Kidney epithelial cell (primary cell): ENCODE results near the gene APOB. TPM values are rescaled to one million over a fixed set of nuclear protein-coding genes. Genes with fewer than 3 reads are reported as not detected.

Source experiments
- DNase-seq: peaks from one replicate; pipeline ENCODE4 v3.0.0-alpha.2; 2010; ENCODE audit warnings: low read depth
- H3K27me3 ChIP-seq: 2 replicates; pipeline ENCODE4 v1.6.0; 2011; ENCODE audit warnings: low read length; ENCODE audit not compliant: control insufficient read depth, insufficient read depth
- H3K36me3 ChIP-seq: 2 replicates; pipeline ENCODE4 v1.5.1; 2011; ENCODE audit warnings: low read length; ENCODE audit not compliant: control insufficient read depth, insufficient read depth
- H3K4me3 ChIP-seq: 2 replicates; pipeline ENCODE4 v1.5.1; 2011; ENCODE audit warnings: low read depth, mild to moderate bottlenecking, control low read depth, low read length
- total RNA-seq: library from RNA; depleted of rRNA; stranded (reverse); fragments of >200 nt; gene quantifications from 2 replicates; pipeline ENCODE4 v1.2.3, GENCODE V29; 2015
- TF ChIP-seq, protein P1 (sequence below): IDR thresholded peaks from 2 replicates; pipeline ENCODE4 v1.5.1; 2011; ENCODE audit warnings: mild to moderate bottlenecking, moderate library complexity, low read length, control low read depth, inconsistent platforms; ENCODE audit not compliant: insufficient read depth, poor library complexity, severe bottlenecking

The APOB gene
- total RNA-seq, 1 donor from 2014 or later = not detected

DNA sequence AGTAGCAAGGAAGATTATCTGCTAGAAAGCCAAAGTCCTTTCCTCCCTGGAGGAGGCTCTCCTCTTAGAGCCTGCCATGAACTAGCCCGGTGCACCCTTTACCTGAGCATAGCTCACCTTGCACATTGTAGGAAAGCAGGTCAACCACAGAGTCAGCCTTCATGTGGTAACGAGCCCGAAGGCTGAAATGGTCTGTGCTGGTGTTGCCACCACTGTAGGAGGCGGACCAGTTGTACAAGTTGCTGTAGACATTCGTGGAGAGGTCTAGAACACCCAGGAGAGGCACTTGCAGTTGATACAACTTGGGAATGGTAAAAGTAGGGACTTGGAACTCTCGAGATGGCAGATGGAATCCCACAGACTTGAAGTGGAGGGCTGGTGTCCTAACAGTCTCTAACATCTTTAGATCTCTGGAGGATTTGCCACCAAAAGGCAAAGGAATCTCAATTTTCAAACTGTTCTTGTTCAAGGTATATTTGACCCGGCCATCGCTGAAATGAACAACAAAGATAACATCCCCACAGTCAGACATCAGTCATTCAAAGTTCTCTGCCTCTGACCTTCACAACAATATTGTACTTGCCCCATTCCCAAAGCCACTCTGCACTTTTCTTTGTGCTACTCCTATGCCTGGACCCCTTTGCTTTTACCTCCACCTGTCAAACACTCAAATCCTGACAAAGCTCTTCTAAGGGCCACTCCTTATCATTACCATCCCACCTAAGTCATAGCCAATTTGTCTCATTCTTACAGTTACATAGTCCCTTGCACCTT, 30.6 kb downstream of the APOB start:
- Histone ChIP-seq H3K27me3 (no peaks in the 10 kb centered on the region), H3K36me3 (no peaks in the 10 kb centered on the region), H3K4me3 (no peak overlapping the region)
- DNase-seq = no peak
- TF ChIP-seq, protein P1, sequence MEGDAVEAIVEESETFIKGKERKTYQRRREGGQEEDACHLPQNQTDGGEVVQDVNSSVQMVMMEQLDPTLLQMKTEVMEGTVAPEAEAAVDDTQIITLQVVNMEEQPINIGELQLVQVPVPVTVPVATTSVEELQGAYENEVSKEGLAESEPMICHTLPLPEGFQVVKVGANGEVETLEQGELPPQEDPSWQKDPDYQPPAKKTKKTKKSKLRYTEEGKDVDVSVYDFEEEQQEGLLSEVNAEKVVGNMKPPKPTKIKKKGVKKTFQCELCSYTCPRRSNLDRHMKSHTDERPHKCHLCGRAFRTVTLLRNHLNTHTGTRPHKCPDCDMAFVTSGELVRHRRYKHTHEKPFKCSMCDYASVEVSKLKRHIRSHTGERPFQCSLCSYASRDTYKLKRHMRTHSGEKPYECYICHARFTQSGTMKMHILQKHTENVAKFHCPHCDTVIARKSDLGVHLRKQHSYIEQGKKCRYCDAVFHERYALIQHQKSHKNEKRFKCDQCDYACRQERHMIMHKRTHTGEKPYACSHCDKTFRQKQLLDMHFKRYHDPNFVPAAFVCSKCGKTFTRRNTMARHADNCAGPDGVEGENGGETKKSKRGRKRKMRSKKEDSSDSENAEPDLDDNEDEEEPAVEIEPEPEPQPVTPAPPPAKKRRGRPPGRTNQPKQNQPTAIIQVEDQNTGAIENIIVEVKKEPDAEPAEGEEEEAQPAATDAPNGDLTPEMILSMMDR = no peak

DNA sequence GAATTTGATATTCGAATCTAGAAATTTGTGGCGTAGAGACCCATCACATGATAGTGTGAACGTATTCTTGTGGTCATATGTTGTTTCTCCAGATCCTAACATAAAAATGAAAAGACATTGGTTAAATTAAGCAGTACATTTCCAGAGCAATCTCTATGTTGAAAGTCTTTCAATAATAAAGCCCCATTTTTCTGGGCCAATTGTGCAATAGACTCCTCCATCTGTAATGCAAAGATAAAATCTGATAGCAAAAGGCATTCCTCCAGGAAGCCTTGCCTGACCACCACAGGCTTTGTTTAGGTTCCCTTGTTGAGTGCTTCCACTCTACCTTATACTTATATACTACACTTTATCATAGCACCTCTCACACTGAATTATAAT, 31.3 kb downstream of the APOB start:
- Histone ChIP-seq H3K36me3 (no peaks in the 10 kb centered on the region), H3K4me3 (no peak overlapping the region), H3K27me3 (no peaks in the 10 kb centered on the region)
- no peak for DNase-seq
- TF ChIP-seq, protein P1 = no peak

DNA sequence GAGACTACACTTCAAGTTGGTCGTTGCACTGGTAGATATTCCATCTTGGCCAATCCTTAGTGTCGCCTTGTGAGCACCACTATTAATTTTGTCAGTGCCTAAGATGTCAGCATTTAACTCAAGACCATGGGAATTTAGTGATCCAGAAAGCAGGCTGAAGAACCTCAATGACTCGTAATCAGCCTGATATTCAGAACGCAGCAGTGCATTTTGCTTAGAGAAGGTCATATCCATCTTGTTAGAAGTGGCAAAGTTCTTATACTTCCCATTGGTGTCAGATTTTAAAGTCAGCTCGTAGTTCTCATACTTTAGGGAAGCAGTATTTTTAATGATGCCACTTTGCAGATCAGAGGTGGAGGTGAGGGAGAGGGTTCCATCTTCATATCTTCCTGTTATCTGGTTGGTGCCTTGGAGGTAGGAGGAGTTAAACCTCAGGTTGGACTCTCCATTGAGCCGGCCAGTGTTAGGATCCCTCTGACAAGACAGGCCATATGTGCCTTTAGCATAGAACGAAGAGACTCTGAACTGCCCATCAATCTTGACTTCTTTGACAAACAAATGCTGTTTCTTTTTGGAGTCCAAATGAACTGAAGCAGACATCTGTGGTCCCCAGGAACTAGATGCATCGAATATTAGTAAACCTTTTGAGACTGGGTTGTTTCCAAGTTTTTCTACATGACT, 31.9 kb downstream of the APOB start:
- no peaks in the 10 kb centered on the region for H3K36me3 ChIP-seq
- H3K4me3 ChIP-seq = no peak overlapping the region
- no peak for DNase-seq
- TF ChIP-seq, protein P1 = no peak
- H3K27me3 ChIP-seq = no peaks in the 10 kb centered on the region

DNA sequence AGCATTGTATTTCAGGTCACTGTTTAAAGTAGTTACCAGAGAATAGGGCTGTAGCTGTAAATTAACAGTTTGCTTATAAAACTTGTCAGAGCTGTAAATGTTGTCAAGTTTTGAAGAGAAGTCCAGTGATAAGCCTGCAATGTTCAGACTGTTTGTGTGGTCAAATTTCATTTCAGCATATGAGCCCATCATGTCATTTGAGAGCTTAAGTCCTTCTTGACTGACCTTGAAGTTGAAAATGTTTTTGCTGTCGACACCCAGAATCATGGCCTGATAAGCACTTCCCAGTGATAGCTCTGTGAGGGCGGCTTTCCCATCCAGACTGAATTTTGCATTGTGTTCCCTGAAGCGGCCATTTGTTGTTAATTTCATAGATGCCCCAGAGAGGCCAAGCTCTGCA, 32.4 kb downstream of the APOB start:
- H3K4me3 ChIP-seq = no peak overlapping the region
- H3K36me3 ChIP-seq = no peaks in the 10 kb centered on the region
- H3K27me3 ChIP-seq = no peaks in the 10 kb centered on the region
- no peak for DNase-seq
- TF ChIP-seq, protein P1 = no peak

DNA sequence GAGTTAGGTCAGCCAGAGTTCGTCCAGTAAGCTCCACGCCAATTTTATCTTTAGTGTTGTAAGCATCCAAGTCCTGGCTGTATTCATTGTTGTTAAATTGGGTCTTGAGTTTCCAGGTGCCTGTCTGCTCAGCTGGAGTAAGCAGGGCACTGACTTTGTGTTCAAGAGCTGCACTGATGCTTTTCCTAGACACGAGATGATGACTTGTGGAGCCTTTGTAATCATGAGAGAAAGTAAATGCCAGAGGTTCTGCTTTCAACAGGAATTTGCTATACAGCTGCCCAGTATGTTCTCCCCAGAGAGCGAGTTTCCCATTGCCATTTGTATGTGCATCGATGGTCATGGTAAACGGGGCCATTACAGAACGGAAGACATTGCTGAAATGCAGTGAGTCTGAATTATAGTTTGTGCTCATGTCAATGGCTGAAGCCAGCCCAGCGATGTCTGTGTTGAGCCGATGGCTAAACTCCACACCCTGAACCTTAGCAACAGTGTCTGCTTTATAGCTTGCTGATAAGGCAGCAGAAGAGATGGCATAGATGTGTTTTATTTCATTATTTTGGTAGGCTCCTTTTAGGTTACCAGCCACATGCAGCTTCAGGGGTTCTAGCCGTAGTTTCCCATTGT, 32.9 kb downstream of the APOB start:
- TF ChIP-seq, protein P1 = no peak
- Histone ChIP-seq H3K27me3 (no peaks in the 10 kb centered on the region), H3K4me3 (no peak overlapping the region), H3K36me3 (no peaks in the 10 kb centered on the region)
- no peak for DNase-seq
